Fibroblast of the conjunctiva (primary cell): ENCODE results near the gene GGT5.
"Not testable (repeated sequence)": the region's sequence is repeated elsewhere in the genome, so short reads cannot be mapped to it uniquely, and the experiment has no call there.

ENCODE experiments used
- DNase-seq: peaks from one replicate; pipeline ENCODE4 v3.0.0-alpha.2; 2010; ENCODE audit warnings: low read depth

The GGT5 gene

DNA sequence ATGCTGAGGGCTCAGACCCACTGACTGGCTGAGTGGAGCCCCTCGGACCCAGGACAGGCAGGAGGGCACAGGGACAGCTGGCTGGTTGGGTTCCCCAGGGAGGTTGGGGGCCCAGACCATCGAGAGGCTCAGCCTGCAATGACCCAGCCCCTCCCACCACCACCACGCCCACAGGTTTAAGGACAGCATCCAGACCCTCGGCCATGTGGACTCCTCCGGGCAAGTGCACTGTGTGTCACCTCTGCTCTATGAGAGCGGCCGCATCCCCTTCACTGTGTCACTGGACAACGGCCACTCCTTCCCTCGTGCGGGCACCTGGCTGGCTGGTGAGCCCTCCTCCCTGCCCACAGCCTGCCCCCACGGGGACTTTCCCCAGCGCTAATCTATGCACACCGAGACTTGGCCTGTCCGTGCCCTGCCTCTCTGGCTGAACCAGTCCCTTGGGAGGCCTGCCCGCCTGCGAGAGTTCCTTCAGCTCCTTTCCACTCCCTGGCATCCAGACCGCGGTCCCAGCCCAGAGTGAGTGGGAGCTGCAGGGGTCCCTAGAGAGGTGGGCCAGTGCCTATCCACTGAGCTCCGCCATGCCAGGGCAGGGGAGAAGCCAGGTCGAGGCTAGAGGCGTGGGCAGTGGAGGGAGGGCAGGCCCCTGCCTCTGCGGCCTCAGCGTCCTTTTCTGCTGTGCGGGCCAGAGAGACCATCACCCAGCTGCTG lies 61.4 kb downstream of the GGT5 start:
- DNase-seq: no peak

DNA sequence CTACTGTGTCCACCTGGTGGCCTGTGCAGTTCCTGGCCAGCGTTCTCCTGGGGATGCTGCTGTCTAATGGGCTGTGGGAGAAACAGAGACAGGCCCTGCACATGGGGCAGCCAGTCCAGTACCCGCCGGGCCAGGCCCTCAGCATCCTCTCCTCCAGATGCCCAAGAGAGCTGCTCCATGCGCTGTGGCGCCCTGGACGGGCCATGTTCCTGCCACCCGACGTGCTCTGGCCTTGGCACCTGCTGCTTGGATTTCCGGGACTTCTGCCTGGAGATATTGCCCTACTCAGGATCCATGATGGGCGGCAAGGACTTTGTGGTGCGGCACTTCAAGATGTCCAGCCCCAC lies 62.0 kb downstream of the GGT5 start:
- DNase-seq: not testable (repeated sequence)

DNA sequence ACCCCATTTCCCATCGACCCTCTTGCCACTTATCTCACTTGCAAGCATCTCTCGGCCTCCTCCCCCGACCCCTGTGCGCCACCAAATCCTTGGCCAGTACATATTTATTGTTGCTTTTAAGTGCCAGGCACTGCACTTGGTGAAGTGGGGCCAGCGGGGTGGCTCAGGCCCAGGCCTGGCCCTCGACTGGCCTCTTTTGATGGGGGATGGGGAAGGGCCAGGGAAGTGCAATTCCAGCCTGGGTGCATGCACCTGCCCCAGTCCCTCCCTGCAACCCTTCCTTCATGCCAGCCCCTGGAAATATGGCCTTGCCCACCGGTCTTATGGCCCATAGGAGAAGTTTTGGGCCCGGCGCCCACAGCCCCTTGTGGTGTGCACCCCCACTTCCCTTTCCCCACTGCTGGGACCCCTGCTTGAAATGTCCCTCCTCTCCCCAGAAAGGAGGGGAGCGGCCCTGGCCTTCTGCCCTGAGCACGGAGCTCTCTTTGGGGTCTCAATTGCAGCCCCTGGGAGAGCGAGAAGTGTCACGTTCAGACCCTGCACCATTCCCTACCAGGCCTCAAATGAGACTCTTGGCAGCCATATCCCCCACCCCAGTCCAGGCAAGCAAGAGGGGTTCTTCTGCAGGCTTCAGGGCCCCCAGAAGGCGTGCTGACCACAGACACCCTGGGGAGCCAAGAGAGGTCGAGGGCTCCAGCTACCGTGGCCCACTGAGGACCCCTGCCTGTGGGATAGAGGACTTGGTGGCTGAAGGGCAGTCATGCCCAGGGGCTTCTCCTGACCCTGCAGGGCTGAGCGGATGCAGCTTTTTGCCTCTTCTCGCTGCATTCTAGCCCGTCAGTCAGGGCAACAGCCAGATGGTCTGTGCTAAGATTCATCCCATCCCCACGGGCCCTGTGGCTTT lies 62.6 kb downstream of the GGT5 start:
- no peak for DNase-seq

DNA sequence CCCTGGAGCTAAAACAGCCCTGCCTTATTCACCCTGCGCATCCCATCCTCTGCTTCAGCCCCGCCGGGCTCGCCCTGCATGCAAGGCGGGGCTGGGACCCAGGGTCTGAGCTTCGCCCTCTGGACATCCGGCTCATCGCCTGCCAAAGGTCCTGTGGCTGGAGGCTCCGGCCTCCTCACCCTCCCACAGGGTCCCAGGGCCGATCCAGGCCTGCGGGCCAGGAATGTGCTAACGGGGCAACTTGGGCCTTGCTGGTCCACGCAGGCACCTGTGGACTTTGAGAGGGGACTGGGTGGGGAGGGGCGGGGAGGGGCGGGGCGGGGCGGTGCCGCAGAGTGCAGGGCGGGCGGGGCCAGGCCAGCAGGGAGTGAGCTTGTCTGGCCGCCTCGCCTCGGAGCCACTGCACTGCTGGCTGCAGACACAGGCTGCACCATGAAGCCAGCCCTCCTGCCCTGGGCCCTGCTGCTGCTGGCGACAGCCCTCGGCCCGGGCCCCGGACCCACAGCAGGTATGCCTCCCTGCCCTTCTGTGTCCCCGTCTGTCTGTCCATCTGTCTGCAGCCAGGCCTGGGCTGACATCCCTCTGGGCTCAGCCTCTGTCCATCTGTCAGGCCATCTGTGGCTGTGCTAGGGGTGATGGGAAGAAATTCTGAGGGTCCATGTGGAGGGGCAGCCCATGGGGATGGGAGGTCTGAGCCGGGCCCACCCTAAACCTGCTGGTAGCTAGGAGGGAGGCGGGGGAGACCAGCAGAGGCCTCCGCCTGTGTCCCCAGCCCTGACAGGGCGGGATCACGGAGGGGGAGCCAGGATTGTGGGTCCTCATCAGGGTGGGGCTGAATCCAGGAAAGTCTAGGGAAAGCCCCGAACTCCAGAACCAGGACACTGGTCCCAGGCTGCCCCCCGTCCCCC lies 63.5 kb downstream of the GGT5 start, which contains the start of gene SUSD2:
Gene SUSD2 (plus strand): TSS at position 400 of the 908 bp plus-strand sequence. CDS start 33 bp downstream, at position 433.
- no peak for DNase-seq

DNA sequence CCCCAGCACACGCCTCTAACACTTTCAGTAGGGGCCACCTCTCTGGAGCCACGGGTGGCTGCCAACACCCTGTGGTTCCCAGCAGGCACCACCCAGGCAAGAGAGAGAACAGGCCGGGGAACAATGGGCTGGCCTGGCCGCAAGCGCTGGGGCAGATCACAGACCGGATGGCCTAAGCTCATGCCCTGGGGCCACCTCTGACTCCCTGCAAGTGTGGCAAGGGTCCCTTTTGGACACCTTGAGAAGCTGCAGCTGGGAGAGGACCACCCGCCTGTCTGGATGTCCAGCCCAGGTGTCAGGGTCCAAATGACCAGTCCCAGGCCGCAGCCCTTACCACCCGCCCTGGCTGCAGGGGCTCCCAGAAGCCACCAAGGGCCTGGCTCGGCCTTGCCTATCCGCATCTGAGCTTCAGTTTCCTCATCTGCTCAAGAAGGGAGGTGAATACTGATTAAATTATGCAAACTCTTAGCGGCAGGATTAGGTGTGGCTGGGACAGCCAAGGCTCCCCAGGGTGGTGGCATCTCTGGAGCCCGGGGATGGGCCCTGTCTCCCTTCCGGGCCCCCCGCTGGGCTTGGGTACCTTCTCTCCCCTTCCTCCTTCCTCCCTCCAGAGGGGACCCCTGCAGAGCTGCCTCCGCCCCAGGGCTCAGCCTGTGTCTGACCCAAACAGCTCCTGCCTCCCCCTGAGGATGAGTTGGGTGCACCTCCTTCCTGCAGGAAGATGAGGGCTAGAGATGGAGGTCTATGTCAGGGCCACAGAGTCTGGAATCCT lies 64.4 kb downstream of the GGT5 start:
- DNase-seq: no peak

DNA sequence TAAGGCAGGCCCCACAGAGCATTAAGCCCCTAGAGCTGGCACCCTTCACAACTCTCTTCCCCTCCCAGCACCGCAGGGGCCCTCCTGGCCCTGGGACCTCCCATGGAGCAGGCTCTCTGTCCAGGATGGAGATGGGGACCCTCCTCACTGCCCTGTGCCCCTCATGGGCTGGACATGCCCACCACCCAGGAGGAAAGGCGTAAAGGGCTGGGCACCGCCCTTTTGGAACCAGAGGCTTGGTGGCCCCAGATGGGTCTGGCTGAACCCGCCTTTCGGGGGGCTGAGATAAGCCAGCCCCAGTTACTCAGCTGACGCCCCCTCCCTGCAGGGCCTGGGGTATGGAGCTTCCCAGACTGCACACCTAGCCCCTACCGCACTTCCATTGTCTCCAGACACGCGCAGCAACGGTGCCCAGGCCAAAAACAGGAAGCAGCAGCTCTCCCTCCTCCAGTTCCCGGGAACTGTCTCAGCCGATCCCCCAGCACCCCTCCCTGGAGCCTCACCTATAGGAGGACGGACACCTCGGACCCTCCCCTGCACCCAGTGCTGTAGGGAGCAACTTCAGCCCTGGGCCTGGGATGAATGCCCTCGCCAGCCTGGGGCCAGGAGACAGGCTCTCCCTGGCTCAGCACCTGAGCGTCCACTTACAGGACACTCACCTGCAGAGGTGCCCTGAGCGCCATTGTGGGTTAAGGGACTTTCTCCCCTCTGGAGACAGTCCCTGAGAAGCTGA lies 65.2 kb downstream of the GGT5 start:
- DNase-seq: no peak

DNA sequence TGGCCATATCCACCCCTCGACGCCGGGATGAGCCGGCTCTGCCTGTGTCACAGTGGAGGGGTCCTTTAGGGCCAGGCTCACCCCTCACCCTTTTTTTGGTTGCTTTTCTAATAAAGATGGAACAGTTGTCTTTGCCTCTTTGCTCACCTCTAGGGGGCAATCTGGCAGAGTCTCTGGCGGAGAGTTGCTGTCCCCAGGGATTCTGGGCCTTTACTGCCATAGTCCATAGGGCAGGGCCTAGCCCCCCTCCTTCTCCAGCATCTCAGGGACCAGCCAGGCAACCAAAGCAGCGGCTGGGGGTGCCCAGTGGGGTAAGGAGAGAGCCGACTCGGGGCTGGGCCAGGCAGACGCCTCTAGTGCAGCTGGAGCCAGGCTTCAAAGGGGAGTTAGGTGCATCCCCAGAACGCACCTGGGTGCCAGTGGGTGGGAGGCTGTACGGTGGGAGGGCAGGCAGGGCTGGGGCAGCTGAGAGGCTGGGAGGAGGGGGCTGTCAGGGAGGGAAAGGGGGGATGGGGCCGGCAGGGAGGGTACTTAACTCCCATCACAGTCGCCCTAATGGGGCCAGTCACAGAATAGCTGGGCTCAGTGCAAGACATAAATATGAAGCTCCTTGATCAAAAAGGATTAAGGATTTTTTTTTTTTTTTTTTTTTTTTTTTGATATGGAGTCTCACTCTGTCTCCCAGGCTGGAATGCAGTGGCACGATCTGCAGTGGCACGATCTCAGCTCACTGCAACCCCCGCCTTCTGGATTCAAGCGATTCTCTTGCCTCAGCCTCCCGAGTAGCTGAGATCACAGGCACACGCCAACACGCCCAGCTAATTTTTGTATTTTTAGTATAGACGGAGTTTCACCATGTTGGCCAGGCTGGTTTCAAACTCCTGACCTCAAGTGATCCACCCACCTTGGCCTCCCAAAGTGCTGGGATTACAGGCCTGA lies 66.1 kb downstream of the GGT5 start:
- no peak for DNase-seq

DNA sequence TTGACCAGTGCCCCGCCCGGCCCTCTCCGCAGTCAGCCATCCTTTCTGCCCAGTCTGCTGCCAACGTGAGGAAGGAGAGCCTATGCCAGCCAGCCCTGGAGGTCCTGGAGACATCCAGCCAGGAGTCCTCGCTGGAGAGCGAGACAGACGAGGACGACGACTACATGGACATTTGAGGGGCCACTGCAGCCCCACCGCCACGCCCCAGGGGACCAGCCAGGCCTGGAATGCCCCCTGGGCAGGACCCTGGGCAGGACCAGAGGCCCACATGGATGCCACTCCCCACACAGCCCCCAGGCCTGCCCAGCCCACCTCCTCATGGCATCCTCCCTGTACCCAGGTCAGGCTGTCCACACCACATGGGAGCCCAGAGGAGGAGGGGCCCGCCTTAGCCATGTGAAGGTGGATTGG lies 66.9 kb downstream of the GGT5 start:
- DNase-seq: no peak

DNA sequence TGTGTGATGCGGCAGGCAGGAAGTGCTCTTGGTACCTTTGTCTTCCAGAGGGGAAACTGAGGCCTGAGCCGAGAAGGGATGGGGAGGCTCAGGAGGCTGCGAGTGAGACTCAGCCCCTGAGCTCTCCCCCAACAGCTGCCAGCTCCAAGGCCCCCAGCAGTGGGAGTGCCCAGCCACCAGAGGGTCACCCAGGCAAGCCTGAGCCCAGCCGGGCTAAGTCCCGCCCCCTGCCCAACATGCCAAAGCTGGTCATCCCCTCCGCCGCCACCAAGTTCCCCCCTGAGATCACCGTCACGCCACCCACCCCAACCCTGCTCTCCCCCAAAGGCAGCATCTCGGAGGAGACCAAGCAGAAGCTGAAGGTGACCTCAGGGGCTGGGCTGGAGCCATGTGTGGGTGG lies 67.4 kb downstream of the GGT5 start:
- DNase-seq: no peak

DNA sequence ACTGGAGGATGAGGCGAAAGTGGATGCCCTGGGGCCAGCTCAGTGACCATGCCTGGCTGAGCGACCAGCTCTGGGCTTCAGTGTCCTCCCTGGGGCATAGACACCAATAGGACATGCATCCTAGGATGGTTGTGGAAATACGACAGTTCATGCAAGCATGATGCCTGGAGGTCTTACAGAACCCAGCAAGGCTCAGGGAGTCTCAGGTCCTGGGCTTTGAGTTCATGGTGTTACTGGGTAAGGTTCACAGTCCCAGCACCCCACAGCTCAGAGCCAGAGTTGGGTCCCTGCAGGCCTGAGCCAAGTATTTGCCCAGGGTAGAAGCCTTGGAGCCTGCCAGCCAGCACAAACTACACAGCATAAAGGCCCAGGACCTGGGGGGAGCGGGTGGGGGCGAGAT lies 67.8 kb downstream of the GGT5 start:
- no peak for DNase-seq

DNA sequence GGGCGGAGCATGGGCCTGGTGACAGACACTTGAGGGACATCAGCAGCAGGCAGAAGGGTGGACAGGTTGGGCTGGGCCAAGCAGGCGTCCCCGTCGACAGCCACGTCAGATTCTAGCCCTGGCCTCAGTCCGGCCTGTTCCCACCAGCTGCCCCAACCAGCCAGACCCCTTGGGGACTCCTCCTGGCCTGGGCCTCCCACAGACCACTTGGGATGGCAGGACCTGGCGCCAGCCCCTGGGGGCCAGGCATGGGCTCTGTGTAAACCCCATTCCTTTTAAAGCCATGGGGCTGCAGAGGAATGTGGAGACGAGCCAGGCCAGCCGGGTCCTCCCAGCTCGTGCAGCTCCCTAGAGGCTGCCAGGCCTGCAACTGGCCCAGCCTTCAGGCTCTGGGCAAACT lies 68.3 kb downstream of the GGT5 start:
- no peak for DNase-seq

DNA sequence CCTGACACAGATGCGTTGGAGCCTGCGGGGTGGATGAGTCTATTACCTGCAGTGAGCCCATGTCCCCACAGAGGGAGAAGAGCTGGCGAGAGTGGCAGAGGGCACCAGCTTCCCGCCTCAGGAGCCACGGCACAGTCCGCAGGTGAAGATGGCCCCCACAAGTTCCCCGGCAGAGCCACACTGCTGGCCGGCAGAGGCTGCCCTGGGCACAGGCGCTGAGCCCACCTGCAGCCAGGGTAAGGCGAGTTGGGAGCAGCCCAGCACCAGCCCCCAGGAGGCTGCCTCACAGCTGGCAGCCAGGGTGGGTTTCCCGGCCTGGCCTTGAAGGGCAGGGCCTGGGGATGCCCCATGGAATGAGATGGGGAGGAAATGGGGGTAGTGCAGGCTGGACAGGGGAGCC lies 68.8 kb downstream of the GGT5 start:
- no peak for DNase-seq

DNA sequence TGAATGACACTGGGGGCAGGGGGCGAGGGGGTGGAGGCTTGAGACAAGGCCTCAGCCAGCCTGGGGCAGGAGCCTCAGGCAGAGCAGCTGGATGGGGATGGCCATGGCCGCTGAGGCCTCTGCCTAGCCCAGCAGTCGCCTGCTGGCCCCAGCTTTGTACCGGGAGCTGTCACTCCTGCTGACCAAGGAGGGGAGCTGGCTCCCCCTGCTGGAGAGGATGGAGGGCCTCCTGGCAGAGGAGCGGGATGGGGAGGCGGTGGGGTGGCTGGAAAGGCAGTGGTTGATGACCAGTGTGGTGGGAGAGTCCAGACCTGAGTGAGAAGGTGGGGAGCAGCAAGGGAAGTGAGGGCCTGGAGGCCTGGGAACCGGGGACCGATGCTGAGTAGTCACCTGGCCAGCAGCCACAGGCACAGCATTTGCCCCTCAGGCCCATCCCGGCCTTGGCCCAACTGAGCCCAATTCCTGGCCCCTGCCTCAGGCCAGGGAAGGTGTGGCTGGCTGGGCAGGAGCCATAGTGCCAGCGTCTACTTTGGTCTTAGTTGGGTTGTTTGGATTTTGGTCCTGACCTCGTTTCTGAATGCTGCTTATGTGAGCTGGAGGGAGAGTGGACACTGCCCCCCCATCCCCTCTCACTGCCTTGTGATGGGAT lies 69.6 kb downstream of the GGT5 start:
- DNase-seq: peak; percentile 63

DNA sequence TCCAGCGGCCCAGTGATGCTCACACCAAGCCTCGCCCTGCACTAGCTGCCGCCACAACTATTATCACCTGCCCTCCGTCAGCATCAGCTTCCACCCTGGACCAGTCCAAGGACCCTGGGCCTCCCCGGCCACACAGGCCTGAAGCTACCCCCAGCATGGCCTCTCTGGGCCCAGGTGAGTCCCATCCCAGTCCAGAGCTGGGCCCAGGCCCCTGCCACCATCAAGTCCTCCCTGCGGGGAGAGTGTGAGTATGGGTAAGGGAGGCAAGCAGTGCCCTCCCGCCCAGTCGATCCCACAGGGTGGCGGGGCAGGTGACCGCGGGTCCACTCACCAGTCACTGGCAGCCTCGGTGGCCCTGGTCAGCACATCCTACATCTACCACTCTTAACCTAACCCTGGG lies 73.1 kb downstream of the GGT5 start:
- DNase-seq: no peak

DNA sequence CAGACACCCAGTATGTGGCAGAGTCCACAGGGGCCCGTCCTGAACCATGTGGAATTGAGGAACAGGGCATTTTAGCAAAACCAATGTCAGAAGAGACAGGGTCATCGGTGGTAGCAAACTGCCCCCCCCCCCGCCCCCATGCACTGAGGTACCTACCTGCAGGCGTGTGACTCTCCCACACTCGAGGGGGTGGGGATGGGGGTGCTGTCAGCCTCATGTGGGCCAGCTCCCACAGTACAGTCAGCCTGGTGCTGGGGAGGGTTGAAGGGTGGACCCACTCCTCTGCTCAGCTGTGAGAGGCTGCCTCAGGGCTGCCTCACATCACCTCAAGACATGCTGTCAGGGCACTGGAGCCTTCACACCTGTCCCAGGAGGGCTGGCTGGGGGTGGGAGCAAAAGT lies 74.2 kb downstream of the GGT5 start:
- no peak for DNase-seq

DNA sequence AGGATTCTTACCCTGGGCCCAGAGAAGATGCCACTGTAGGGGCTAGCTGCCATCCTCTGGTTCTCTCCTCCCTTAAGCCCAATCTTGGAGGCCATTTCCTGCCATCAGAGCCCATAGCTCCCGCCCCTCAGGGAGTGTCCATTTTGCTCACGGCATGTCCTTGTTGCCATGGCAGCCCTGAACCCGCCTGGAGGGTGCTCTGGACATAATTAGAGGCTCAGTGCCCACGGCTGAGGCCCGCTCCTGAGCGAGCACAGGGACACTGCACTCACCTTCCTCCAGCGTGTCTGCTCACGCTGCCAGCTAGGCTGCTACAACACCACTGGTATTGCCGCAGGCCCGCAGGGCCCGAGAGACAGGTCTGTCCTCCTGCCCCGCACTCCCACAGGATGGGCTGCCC lies 74.7 kb downstream of the GGT5 start:
- DNase-seq: no peak
